OCI-LY3 (cell line): ENCODE measurements around the gene CHAD.

Source experiments
- CTCF ChIP-seq: fragments of 200-600, 300-600 bp; sonication (generic); IDR thresholded peaks from 2 replicates; pipeline ENCODE4 v1.5.1; 2014; ENCODE audit warnings: antibody characterized with exemption, low read length, low read depth
- EZH2phosphoT487 ChIP-seq: fragments of 200-600 bp; shearing (Covaris generic); IDR thresholded peaks from 2 replicates; pipeline ENCODE4 v1.6.1; 2018; ENCODE audit warnings: antibody characterized with exemption, mixed run types, low read depth

DNA sequence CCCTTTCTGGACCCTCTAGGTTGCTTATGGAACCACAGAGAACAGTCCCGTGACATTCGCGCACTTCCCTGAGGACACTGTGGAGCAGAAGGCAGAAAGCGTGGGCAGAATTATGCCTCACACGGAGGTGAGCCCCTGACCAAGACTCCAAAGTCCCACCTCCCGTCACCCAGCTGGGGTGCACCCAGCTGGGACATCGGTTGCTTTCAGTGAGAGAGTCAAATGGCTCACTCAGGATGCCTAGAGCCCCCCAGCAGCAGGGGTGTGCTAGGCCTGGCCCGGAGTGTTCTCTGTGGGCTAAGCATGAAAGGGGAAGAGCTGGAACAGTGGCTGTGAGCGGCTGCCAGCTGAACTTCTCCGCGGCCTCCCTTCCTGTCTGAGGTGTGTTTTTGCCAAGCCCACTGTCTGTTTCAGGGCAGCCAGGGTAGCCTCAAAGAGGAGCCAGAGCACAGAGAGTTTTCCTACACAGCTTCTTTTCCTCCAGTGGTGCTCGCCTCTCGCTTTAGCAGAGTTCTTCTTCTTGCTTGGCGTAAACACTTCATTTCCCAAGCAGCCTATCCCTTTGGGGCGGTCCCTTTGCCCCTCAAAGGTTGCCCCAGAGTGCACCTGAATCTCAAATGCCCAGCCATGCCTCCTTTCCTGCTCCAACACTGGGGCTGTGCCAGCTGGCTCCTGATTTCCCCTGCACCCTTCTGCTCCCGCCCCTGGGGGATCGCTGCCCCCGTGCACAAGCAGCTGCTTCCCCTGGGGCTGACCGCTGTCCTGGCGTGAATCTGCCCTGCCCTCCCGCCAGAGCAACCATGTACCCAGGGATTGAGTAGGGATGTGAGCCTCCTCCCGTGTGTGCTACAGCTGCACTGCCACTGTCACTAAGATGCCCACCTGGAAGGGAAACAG is 2.6 kb upstream of the CHAD start:
- TF ChIP-seq EZH2phosphoT487 = no peak
- TF ChIP-seq CTCF = no peak
